ENCODE results near the gene BCR. TPM values are rescaled to one million over a fixed set of nuclear protein-coding genes. Genes with fewer than 3 reads are reported as not detected.

The BCR gene
- total and polyA plus RNA-seq, 2 donors (not counting 1 experiment from before 2014, with no cell fraction given): 15.7 to 66.6 TPM

DNA sequence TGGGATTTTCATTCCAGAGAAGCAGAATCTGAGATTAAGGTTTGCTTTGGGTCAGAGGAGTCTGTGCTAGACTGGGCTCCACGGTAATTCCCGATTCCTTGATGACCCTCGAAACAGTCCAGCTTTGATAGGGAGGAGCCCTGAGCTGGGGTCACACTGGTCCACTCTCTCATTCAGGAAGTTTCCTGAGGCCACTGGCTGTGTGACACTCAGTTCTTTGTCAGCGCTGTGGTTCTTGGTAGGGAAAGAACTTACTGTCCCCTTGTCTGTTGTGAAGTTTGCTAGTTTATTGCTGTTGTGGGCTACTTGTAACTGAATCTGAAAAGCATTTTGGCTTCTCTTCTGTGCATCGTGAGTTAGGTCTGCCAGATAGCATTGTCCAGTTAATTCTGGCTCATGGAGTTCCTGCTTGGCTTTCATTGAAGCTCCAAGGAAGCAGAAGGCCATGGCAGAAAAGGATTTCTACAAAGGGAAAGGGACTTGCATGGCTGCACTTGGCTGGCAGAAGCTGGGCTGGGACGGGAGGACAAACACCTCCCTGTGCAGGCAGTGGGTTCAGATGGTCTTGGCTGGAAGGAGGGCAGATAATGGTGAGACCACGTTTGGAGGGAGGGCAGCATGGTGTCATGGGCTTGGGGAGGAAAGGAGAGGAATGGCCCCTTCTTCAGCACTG, 23.3 kb downstream of the BCR start:
- H3K79me2 ChIP-seq (ENCODE audit: control insufficient read depth, insufficient read depth, low read length): peaks cover 3% of the 10 kb centered on the region
- no peak overlapping the region for H3K4me3 ChIP-seq (replicated peaks in 1 of 4; ENCODE audit: control extremely low read depth in 1 of 4, insufficient read depth in 1 of 4, low read depth in 3 of 4, low read length in 4 of 4)
- no peak overlapping the region for H2AFZ ChIP-seq (ENCODE audit: low read length)
- H3K4me1 ChIP-seq (ENCODE audit: control insufficient read depth, extremely low read depth, insufficient read depth, low read length): no peaks in the 10 kb centered on the region
- no peak for DNase-seq (ENCODE audit: low read depth in 2 of 2)
- no peaks in the 10 kb centered on the region for H4K20me1 ChIP-seq (ENCODE audit: control insufficient read depth, extremely low read depth, insufficient read depth, low read length)
- no peaks in the 10 kb centered on the region for H3K9me3 ChIP-seq (ENCODE audit: control insufficient read depth, insufficient read depth, low read depth, low read length)
- no peak overlapping the region for H3K9ac ChIP-seq (ENCODE audit: insufficient read depth, low read length)
- H3K27ac ChIP-seq (ENCODE audit: insufficient read depth, low read length): no peak overlapping the region
- H3K36me3 ChIP-seq (ENCODE audit: control insufficient read depth, insufficient read depth, low read length): no peaks in the 10 kb centered on the region
- TF ChIP-seq EZH2 (IDR thresholded peaks at IDR 0.05; ENCODE audit: low read length, missing control alignments): no peak
- TF ChIP-seq, protein P1, sequence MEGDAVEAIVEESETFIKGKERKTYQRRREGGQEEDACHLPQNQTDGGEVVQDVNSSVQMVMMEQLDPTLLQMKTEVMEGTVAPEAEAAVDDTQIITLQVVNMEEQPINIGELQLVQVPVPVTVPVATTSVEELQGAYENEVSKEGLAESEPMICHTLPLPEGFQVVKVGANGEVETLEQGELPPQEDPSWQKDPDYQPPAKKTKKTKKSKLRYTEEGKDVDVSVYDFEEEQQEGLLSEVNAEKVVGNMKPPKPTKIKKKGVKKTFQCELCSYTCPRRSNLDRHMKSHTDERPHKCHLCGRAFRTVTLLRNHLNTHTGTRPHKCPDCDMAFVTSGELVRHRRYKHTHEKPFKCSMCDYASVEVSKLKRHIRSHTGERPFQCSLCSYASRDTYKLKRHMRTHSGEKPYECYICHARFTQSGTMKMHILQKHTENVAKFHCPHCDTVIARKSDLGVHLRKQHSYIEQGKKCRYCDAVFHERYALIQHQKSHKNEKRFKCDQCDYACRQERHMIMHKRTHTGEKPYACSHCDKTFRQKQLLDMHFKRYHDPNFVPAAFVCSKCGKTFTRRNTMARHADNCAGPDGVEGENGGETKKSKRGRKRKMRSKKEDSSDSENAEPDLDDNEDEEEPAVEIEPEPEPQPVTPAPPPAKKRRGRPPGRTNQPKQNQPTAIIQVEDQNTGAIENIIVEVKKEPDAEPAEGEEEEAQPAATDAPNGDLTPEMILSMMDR (conservative IDR thresholded peaks at IDR 0.05 in 1 of 2, IDR thresholded peaks at IDR 0.05 in 1 of 2; ENCODE audit: low read depth in 1 of 2, low read length in 2 of 2): no peak
- no peaks in the 10 kb centered on the region for H3K27me3 ChIP-seq (ENCODE audit: control insufficient read depth, insufficient read depth, low read length)
- H3K4me2 ChIP-seq (ENCODE audit: extremely low read depth, insufficient read depth, low read length): no peak overlapping the region

DNA sequence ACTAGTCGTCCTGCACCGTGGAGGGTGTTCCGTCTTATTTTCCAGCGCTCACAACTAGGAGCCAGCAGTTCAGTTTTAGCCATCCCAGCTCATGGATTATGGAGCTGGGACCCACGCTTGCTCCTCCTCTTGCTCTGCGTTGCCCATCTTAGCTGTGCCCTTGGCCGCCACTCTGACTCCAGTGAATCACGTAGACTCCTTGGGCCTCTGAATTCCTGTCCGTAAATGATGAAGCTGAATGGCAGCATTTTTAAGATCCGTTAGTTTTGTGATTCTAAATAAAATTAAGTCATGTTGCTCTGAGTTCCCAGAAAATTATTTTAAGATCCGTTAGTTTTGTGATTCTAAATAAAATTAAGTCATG, 23.8 kb downstream of the BCR start:
- H3K9me3 ChIP-seq (ENCODE audit: control insufficient read depth, insufficient read depth, low read depth, low read length): no peaks in the 10 kb centered on the region
- no peak overlapping the region for H3K27ac ChIP-seq (ENCODE audit: insufficient read depth, low read length)
- DNase-seq (ENCODE audit: low read depth in 2 of 2): no peak
- no peaks in the 10 kb centered on the region for H3K27me3 ChIP-seq (ENCODE audit: control insufficient read depth, insufficient read depth, low read length)
- H3K4me3 ChIP-seq (replicated peaks in 1 of 4; ENCODE audit: control extremely low read depth in 1 of 4, insufficient read depth in 1 of 4, low read depth in 3 of 4, low read length in 4 of 4): no peak overlapping the region
- H3K4me2 ChIP-seq (ENCODE audit: extremely low read depth, insufficient read depth, low read length): no peak overlapping the region
- H4K20me1 ChIP-seq (ENCODE audit: control insufficient read depth, extremely low read depth, insufficient read depth, low read length): no peaks in the 10 kb centered on the region
- H3K4me1 ChIP-seq (ENCODE audit: control insufficient read depth, extremely low read depth, insufficient read depth, low read length): no peaks in the 10 kb centered on the region
- no peak overlapping the region for H2AFZ ChIP-seq (ENCODE audit: low read length)
- peaks cover 2% of the 10 kb centered on the region for H3K79me2 ChIP-seq (ENCODE audit: control insufficient read depth, insufficient read depth, low read length)
- no peak overlapping the region for H3K9ac ChIP-seq (ENCODE audit: insufficient read depth, low read length)
- no peak for TF ChIP-seq EZH2 (IDR thresholded peaks at IDR 0.05; ENCODE audit: low read length, missing control alignments)
- TF ChIP-seq, protein P1 (conservative IDR thresholded peaks at IDR 0.05 in 1 of 2, IDR thresholded peaks at IDR 0.05 in 1 of 2; ENCODE audit: low read depth in 1 of 2, low read length in 2 of 2): no peak
- H3K36me3 ChIP-seq (ENCODE audit: control insufficient read depth, insufficient read depth, low read length): no peaks in the 10 kb centered on the region

DNA sequence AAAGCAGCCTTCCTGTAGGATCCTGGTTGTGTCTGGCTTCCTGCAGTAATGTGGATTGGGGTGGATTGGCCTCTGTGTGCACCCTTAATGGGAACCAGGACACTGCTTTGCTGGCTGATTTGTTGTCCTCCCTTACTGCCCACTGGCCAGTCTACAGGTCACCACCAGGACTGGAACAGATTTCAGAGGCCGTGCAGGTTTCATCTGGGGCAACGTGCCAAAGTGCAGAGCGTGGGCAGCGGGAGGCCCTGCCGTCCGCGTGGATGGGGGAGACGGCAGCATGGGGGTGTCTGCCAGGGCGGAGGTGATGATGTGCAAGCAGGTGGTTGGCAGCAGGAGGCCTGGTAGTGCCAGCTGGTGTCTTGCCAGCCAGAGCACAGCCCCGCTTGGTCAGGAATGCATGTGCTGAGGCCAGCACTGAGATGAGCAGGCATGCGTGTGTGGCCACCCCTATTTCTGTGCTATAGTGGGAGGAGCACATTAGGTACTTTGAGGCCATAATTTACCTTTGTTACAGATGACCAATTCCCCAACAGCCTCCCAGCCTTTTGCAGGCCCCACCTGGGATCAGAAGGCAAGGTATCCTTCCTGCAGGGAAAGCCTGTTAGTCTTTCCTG, 24.3 kb downstream of the BCR start:
- peak in 1 of 2 donors; percentile 38 for DNase-seq (ENCODE audit: low read depth in 2 of 2)
- Histone ChIP-seq H3K4me3 (replicated peaks in 1 of 4; ENCODE audit: control extremely low read depth in 1 of 4, insufficient read depth in 1 of 4, low read depth in 3 of 4, low read length in 4 of 4) (no peak overlapping the region), H3K9ac (ENCODE audit: insufficient read depth, low read length) (no peak overlapping the region), H3K79me2 (ENCODE audit: control insufficient read depth, insufficient read depth, low read length) (peaks cover 2% of the 10 kb centered on the region), H3K4me1 (ENCODE audit: control insufficient read depth, extremely low read depth, insufficient read depth, low read length) (no peaks in the 10 kb centered on the region), H3K27me3 (ENCODE audit: control insufficient read depth, insufficient read depth, low read length) (no peaks in the 10 kb centered on the region), H3K9me3 (ENCODE audit: control insufficient read depth, insufficient read depth, low read depth, low read length) (no peaks in the 10 kb centered on the region), H3K4me2 (ENCODE audit: extremely low read depth, insufficient read depth, low read length) (no peak overlapping the region), H3K36me3 (ENCODE audit: control insufficient read depth, insufficient read depth, low read length) (no peaks in the 10 kb centered on the region), H4K20me1 (ENCODE audit: control insufficient read depth, extremely low read depth, insufficient read depth, low read length) (no peaks in the 10 kb centered on the region), H2AFZ (ENCODE audit: low read length) (no peak overlapping the region), H3K27ac (ENCODE audit: insufficient read depth, low read length) (no peak overlapping the region)
- no peak for TF ChIP-seq EZH2 (IDR thresholded peaks at IDR 0.05; ENCODE audit: low read length, missing control alignments)
- TF ChIP-seq, protein P1 (conservative IDR thresholded peaks at IDR 0.05 in 1 of 2, IDR thresholded peaks at IDR 0.05 in 1 of 2; ENCODE audit: low read depth in 1 of 2, low read length in 2 of 2): no peak
